ENCODE data around the gene PDZRN4.
"Not testable (repeated sequence)": the region's sequence is repeated elsewhere in the genome, so short reads cannot be mapped to it uniquely, and the experiment has no call there.

The PDZRN4 gene

DNA sequence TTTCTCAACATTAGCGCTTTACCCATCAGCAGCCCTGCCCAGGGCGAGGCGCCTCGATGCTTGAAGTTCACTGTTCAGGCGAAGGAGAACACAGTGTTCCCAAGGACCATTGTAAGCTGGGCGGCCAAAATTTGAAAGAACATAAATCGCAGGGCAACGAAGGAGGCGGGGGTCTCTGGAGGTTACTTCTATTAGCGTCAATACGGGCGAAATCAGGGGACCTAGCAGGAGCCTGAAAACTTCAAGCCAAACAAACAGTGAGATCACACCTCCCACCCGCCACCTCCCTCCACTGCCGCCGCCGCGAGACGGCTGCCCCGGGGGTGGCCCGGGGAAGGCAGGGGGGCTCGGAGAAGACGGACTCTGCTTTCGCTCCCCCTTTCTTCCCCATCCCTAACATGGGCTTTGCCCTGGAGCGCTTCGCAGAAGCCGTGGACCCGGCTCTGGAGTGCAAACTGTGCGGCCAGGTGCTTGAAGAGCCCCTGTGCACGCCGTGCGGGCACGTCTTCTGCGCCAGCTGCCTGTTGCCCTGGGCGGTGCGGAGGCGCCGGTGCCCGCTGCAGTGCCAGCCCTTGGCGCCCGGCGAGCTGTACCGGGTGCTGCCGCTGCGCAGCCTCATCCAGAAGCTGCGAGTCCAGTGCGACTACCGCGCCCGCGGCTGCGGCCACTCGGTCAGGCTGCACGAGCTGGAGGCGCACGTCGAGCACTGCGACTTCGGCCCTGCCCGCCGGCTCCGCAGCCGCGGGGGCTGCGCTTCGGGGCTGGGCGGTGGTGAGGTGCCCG is at the start of gene PDZRN4:
Gene PDZRN4, plus strand, starts transcription at position 263 of the 783 bp plus-strand sequence.
- DNase-seq (ENCODE audit: low read depth, low spot score), result no peak

DNA sequence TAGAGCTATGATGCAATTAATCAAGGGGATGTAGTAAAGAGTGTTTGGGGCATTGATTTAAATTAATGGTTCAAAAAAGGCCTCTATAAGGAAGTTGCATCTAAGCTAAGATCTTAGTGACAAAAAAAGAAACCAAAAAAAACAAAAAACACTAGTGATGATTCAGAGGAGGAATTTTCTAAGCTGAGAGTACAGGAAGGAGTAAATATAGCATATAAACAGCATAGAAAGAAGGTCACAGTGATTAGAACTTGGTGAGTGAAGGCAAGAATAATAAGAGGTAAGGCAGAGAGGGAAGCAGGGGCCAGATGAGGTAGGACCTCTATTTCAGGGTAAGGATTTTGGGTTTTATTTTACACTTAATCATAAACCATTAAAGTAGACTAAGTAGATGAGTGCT is 48.0 kb upstream of the PDZRN4 start:
- no peak for DNase-seq (ENCODE audit: low read depth, low spot score)

DNA sequence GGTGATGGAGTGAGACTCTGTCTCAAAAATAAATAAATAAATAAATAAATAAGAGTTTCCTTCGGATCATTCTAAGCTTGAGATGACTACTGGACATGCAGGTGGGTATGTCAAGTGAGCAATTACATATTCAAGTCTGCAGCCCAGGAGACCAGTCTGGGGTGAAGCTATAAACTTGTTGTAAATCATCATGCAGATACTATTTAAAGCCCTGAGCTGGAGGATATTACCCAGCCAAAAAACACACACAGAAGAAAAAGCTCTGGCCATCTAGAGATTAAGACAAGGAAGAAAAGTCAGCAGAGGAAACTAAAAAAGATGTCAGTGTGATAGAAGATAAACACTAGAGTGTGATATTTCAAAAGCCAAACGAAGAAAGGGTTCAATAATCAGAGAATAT is 47.0 kb upstream of the PDZRN4 start:
- no peak for DNase-seq (ENCODE audit: low read depth, low spot score)

- DNase-seq (ENCODE audit: low read depth, low spot score), result no peak
These were observed 45.7 kb upstream of the PDZRN4 start for GRCh38 chr12:41142376-41142775.

GRCh38 chr12:41151793-41152192 is 36.3 kb upstream of the PDZRN4 start:
- no peak for DNase-seq (ENCODE audit: low read depth, low spot score)

- DNase-seq (ENCODE audit: low read depth, low spot score), result no peak
These were observed 25.7 kb upstream of the PDZRN4 start for GRCh38 chr12:41162461-41162860.

- DNase-seq (ENCODE audit: low read depth, low spot score), result no peak
These were observed 20.4 kb upstream of the PDZRN4 start for GRCh38 chr12:41167701-41168100.

GRCh38 chr12:41174602-41175001 is 13.5 kb upstream of the PDZRN4 start:
- DNase-seq (ENCODE audit: low read depth, low spot score), result no peak

GRCh38 chr12:41179507-41179906 is 8.6 kb upstream of the PDZRN4 start:
- DNase-seq (ENCODE audit: low read depth, low spot score), result not testable (repeated sequence)

DNA sequence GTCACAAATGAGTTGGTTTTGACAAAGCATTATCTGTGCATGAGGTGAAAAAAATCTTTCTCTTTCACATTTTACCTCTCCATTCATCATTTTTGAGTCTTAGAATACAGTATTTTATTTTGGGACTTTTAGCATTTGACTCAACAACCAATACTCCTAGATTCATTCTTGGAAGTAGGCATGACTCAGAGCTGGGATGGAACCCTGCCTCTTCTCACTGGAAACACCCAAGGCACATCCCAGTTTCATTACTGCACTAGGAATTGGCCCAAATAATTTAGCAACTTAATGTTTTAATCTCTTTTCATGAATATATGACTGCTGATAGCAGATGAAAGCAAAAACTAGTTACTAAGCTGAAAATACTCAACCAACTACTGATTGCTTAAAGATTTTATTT is 3.3 kb upstream of the PDZRN4 start:
- no peak for DNase-seq (ENCODE audit: low read depth, low spot score)

DNA sequence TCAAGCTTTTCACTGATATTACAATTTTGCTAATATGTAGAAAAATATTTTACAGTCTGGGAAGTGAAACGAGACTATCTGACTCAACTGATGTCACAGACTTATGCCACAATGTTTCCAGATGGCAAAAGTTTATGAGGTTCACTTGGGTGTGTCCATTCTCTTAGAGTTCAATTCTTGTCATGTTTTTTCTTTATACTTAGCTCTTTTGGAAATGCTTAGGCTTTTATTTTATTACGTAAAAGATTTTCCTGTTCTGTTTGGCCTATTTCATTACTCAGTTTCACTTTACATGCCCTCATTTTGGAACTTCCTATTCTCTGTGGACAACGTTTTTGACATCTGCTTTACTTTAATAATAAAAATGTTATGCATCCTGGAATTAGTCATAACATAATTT is 2.1 kb upstream of the PDZRN4 start:
- DNase-seq (ENCODE audit: low read depth, low spot score), result no peak

GRCh38 chr12:41188841-41189394 is 798 bp downstream of the PDZRN4 start:
- no peak for DNase-seq (ENCODE audit: low read depth, low spot score)

GRCh38 chr12:41189395-41190251 is 1.5 kb downstream of the PDZRN4 start:
- DNase-seq (ENCODE audit: low read depth, low spot score), result no peak

GRCh38 chr12:41190338-41190737 is 2.2 kb downstream of the PDZRN4 start:
- DNase-seq (ENCODE audit: low read depth, low spot score), result no peak

DNA sequence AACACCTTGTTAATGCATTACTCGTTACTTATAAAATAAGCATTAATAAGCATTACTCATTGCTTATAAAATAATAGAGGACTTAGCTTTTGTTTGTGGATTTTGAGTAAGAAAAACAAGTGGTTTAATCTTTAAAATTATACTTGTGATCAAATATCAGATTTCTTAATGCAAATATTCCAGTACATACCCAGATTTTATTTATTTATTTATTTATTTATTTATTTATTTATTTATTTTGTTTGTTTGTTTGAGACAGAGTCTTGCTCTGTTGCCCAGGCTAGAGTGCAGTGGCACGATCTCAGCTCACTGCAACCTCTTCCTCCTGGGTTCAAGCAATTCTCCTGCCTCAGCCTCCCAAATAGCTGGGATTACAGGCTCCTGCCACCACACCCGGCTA is 3.4 kb downstream of the PDZRN4 start:
- not testable (repeated sequence) for DNase-seq (ENCODE audit: low read depth, low spot score)

DNA sequence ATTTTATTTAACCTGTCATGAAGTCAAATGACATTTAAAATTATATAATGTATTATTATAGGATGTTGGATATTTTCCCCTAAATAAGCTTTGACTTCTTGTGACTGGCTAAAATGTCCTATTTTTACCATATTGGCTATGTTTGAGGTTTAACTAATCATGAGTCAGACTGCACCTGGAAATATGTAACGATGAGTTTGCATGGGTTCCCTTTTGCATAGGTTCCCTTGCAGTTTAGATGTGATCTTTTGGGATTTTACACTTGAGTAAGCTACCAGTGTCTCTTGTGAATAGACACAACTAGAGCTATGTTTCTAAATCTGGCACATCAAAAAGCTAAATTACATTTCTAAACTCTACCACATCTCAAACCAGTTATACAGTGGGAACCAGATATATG is 5.2 kb downstream of the PDZRN4 start:
- DNase-seq (ENCODE audit: low read depth, low spot score), result no peak

DNA sequence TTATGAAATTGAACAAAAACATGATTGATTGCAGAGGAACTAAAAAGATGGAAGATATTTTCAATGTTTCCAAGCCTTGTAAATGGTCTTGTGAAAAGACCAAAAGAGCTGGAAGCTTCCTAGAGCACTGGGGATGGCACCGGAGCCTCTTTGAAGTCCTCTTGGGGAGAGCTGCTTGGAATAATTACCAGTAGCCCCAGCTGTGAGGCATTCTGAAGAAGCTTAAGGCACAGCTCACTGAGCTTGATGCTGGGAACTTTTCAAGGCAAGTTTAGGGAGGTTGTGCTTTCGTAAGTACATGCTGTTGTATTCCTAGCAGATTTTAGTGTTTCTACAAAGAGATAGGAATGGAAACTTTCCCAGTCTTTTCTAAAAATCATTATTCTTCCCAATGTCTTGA is 13.9 kb downstream of the PDZRN4 start:
- DNase-seq (ENCODE audit: low read depth, low spot score), result no peak

- DNase-seq (ENCODE audit: low read depth, low spot score), result no peak
These were observed 17.1 kb downstream of the PDZRN4 start for GRCh38 chr12:41205070-41205709.

DNA sequence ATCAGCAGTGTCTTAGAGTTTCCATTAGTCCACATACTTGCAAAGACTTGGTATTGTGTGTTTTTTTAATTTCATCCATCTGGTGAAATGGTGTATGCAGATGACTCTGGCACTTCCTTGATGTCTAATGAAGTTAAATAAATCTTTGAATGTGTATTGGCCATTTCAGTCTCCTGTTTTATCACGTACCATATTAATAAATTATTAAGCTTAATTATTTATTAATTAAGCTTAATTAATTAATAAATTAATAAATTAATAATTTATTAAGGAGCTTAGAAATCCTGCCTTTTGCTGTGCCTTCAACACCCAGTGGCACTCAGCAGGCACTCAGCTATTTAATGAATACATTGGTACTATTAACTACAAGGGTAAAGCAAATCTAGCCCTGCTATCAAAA is 18.2 kb downstream of the PDZRN4 start:
- DNase-seq (ENCODE audit: low read depth, low spot score), result no peak

DNA sequence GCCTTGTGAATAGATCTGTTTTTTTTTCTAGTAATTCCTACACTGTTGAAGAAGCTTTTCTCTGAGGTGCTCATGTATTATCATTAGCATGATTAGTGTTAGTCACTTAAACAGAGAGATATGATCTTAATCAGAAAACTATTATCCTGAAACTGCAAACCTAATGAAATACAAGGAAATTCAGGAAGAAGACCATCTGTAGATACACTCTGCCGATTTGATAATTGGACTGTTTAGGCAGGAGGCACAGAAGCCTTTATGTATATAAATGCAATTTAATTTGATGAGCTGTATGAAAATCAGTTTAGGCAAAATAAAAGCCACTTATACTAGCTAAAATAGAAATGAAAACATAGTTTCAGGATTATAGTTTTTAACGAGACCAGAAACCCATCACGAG is 23.3 kb downstream of the PDZRN4 start:
- DNase-seq (ENCODE audit: low read depth, low spot score), result no peak

- DNase-seq (ENCODE audit: low read depth, low spot score), result no peak
These were observed 24.5 kb downstream of the PDZRN4 start for GRCh38 chr12:41212625-41213024.

DNA sequence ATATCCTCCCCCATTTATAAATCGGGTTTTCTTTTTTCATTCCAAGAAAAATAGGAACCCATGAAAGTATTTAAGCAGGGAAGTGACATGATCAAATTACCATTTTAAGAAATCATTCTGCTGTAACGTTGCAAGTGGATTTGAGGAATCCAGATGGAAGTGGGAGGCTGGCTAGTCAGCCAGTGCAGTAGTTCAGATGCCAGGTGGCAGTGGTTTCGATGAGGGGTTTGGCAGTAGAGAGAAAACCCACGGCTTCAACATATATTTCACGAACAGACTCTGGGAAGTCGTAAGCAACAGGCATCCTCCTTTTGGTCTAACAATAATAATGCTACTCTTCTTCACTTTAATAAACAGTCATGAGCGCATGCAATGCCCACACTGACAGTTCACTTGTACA is 25.0 kb downstream of the PDZRN4 start:
- DNase-seq (ENCODE audit: low read depth, low spot score), result no peak
